ENCODE data around the gene LIM2. TPM values are rescaled to one million over a fixed set of nuclear protein-coding genes. Genes with fewer than 3 reads are reported as not detected.

Gene LIM2
- total and polyA plus RNA-seq, 2 of the 4 experiments (the other 2 are of a cell fraction) = not detected

DNA sequence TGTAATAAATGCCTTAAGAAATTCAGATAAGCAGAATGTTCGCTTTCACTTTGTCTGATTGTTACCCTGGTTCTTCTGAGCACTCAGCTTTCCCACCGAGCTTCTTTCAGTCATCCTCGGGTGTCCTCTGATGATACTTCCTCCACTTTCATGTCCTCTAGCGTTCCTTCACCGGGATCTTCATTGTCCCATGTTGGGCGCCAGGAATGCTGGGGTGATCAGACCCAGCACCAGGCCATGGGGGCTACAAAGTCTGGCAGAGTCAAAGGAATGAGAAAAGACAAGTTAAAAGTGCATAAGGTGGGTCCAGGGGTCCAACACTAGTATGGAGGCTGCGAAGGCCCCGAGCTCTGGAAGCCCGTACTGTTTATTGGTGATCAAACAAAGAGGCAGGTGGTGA, 14.3 kb upstream of the LIM2 start:
- no peak overlapping the region for H2BK15ac ChIP-seq (ENCODE audit: low read depth, low read length)
- H3K4ac ChIP-seq (ENCODE audit: low read depth, low read length) = no peak overlapping the region
- WGBS, 2 experiments (ENCODE audit: extremely low coverage in 2 of 2, insufficient read length in 1 of 2) = 72% methylated on average over 5 of the region's 9 CpGs; no CpG with 5 or more reads in 1 of the 2 experiments
- BruUV-seq (replicated peaks) = no TSS peak
- H3K18ac ChIP-seq (ENCODE audit: low read depth, low read length) = no peak overlapping the region
- H3K9ac ChIP-seq (ENCODE audit: low read depth, low read length) = no peak overlapping the region
- no peak overlapping the region for H2BK5ac ChIP-seq (ENCODE audit: low read depth, low read length, poor library complexity, severe bottlenecking)
- H3K56ac ChIP-seq (ENCODE audit: extremely low read depth, insufficient read depth, low read length) = no peak overlapping the region
- H3K23ac ChIP-seq (ENCODE audit: low read depth, low read length) = no peak overlapping the region
- H4K20me1 ChIP-seq (ENCODE audit: insufficient read depth, low read length) = no peaks in the 10 kb centered on the region
- ATAC-seq (ENCODE audit: low read depth) = no peak
- no peak overlapping the region for H3K4me2 ChIP-seq (ENCODE audit: low read depth, low read length)
- no peak overlapping the region for H2AK5ac ChIP-seq (ENCODE audit: low read depth, low read length)
- H2AK9ac ChIP-seq (replicated peaks; ENCODE audit: low read depth, low read length, poor library complexity) = no peak overlapping the region
- no peak overlapping the region for H4K91ac ChIP-seq (ENCODE audit: insufficient read depth, low read depth, low read length)
- H3K36me3 ChIP-seq (ENCODE audit: control insufficient read depth, insufficient read depth, low read length) = no peaks in the 10 kb centered on the region
- H3K27me3 ChIP-seq (ENCODE audit: control insufficient read depth, insufficient read depth, low read length) = no peaks in the 10 kb centered on the region
- dilution Hi-C loops (cut with HindIII; ENCODE audit: low sequenced_read_pairs, unreplicated experiment) (no loop called here), in situ Hi-C loops (cut with MboI; ENCODE audit: low sequenced_read_pairs) (no loop called here), intact Hi-C loops (cut with micrococcal nuclease) (no loop called here)
- no peak overlapping the region for H3K27ac ChIP-seq (ENCODE audit: insufficient read depth, low read length)
- H4K8ac ChIP-seq (ENCODE audit: low read depth in 2 of 2, low read length in 2 of 2) = no peak overlapping the region
- H2AFZ ChIP-seq (replicated peaks; ENCODE audit: low read length, poor library complexity) = no peak overlapping the region
- ChIA-PET CTCF (no interaction called here), POLR2A (ENCODE audit: unreplicated experiment) (no interaction called here)
- H2BK120ac ChIP-seq (ENCODE audit: low read depth, low read length) = no peak overlapping the region
- H3K4me3 ChIP-seq (ENCODE audit: insufficient read depth, low read depth, low read length) = no peak overlapping the region
- no peak for DNase-seq
- H3K4me1 ChIP-seq (ENCODE audit: control insufficient read depth, insufficient read depth, low read length) = no peaks in the 10 kb centered on the region
- peaks cover 10% of the 10 kb centered on the region for H3K9me3 ChIP-seq (ENCODE audit: control insufficient read depth, insufficient read depth, low read length)
- TF ChIP-seq RAD21 (IDR thresholded peaks at IDR 0.05; ENCODE audit: low read length) (no peak), CEBPB (IDR thresholded peaks at IDR 0.05; ENCODE audit: low read depth, low read length) (no peak), CHD1 (IDR thresholded peaks at IDR 0.05; ENCODE audit: low read depth, low read length) (no peak), BHLHE40 (IDR thresholded peaks at IDR 0.05; ENCODE audit: low read depth, low read length) (no peak), POLR2A (IDR thresholded peaks at IDR 0.05; ENCODE audit: low read depth, low read length) (no peak), SMC3 (IDR thresholded peaks at IDR 0.05; ENCODE audit: low read depth, low read length) (no peak), RCOR1 (IDR thresholded peaks at IDR 0.05; ENCODE audit: insufficient replicate concordance, low read length) (no peak), RFX5 (IDR thresholded peaks at IDR 0.05; ENCODE audit: low read depth, low read length) (no peak), MAZ (IDR thresholded peaks at IDR 0.05; ENCODE audit: borderline replicate concordance, low read depth, low read length) (no peak), MXI1 (IDR thresholded peaks at IDR 0.05; ENCODE audit: borderline replicate concordance, low read depth, low read length) (no peak), MAFK (IDR thresholded peaks at IDR 0.05; ENCODE audit: low read depth, low read length) (no peak)
- TF ChIP-seq, protein P1, sequence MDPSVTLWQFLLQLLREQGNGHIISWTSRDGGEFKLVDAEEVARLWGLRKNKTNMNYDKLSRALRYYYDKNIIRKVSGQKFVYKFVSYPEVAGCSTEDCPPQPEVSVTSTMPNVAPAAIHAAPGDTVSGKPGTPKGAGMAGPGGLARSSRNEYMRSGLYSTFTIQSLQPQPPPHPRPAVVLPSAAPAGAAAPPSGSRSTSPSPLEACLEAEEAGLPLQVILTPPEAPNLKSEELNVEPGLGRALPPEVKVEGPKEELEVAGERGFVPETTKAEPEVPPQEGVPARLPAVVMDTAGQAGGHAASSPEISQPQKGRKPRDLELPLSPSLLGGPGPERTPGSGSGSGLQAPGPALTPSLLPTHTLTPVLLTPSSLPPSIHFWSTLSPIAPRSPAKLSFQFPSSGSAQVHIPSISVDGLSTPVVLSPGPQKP (IDR thresholded peaks at IDR 0.05; ENCODE audit: borderline replicate concordance, low read depth, low read length) = no peak
- TF ChIP-seq, protein P2, sequence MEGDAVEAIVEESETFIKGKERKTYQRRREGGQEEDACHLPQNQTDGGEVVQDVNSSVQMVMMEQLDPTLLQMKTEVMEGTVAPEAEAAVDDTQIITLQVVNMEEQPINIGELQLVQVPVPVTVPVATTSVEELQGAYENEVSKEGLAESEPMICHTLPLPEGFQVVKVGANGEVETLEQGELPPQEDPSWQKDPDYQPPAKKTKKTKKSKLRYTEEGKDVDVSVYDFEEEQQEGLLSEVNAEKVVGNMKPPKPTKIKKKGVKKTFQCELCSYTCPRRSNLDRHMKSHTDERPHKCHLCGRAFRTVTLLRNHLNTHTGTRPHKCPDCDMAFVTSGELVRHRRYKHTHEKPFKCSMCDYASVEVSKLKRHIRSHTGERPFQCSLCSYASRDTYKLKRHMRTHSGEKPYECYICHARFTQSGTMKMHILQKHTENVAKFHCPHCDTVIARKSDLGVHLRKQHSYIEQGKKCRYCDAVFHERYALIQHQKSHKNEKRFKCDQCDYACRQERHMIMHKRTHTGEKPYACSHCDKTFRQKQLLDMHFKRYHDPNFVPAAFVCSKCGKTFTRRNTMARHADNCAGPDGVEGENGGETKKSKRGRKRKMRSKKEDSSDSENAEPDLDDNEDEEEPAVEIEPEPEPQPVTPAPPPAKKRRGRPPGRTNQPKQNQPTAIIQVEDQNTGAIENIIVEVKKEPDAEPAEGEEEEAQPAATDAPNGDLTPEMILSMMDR (conservative IDR thresholded peaks at IDR 0.05; ENCODE audit: low read depth, low read length) = no peak
- no peak overlapping the region for H4K5ac ChIP-seq (ENCODE audit: low read depth, low read length)
- H3K79me1 ChIP-seq (ENCODE audit: low read depth in 1 of 2, low read length in 2 of 2) = no peaks in the 10 kb centered on the region
- no peaks in the 10 kb centered on the region for H3K9me1 ChIP-seq (ENCODE audit: insufficient read depth, low read length)
- H2BK20ac ChIP-seq (ENCODE audit: low read depth, low read length) = no peak overlapping the region
- no peak overlapping the region for H3K14ac ChIP-seq (replicated peaks; ENCODE audit: low read depth, low read length)

All from IMR-90 (cell line).